ENCODE results near the gene RAPGEF2. TPM values are rescaled to one million over a fixed set of nuclear protein-coding genes. Genes with fewer than 3 reads are reported as not detected.
"Not testable (repeated sequence)": the region's sequence is repeated elsewhere in the genome, so short reads cannot be mapped to it uniquely, and the experiment has no call there.

Gene RAPGEF2
- total and polyA plus RNA-seq, 9 of the 15 experiments (the other 6 are each of a cell fraction or from before 2014, with no cell fraction given), result 3.1 to 32.6 (median 23.1) TPM

GRCh38 chr4:159183885-159184605 is 81.2 kb downstream of the RAPGEF2 start:
- H3K9me1 ChIP-seq (ENCODE audit: control insufficient read depth, insufficient read depth, low read length); POLR2A ChIA-PET; H3K36me3 ChIP-seq (ENCODE audit: control insufficient read depth, insufficient read depth, low read length); H3K9ac ChIP-seq (ENCODE audit: insufficient read depth in 1 of 2, low read depth in 2 of 2, low read length in 2 of 2); BruUV-seq (replicated peaks); H3K4me2 ChIP-seq (ENCODE audit: insufficient read depth, low read length); CTCF ChIA-PET (ENCODE audit: low intra/inter-chr PET ratio); H4K20me1 ChIP-seq (replicated peaks; ENCODE audit: control insufficient read depth, insufficient read depth, low read length); H3K4me3 ChIP-seq; H2AFZ ChIP-seq (ENCODE audit: low read depth, low read length); H3K27me3 ChIP-seq (ENCODE audit: control insufficient read depth in 2 of 2, insufficient read depth in 2 of 2, low read length in 2 of 2); DNase-seq (ENCODE audit: extremely low read depth in 1 of 4, low spot score in 3 of 4); H3K27ac ChIP-seq (ENCODE audit: extremely low read depth, low read depth, low read length); ATAC-seq; H3K9me3 ChIP-seq (replicated peaks; ENCODE audit: control insufficient read depth, insufficient read depth, low read depth, low read length); intact Hi-C loops (cut with micrococcal nuclease); FAIRE-seq; H3K4me1 ChIP-seq (replicated peaks in 1 of 2; ENCODE audit: control insufficient read depth in 2 of 2, insufficient read depth in 2 of 2, low read length in 2 of 2): not testable (repeated sequence)
- 69% methylated on average over 2 of the region's 4 CpGs for WGBS (ENCODE audit: insufficient coverage, low coverage, missing lambda C conversion rate)
- peaks cover 30% of the 10 kb centered on the region for H3K79me2 ChIP-seq (ENCODE audit: control insufficient read depth, insufficient read depth, low read length)
- peak; percentile 71 for TF ChIP-seq ZNF146 (CRISPR knock-in tag; IDR thresholded peaks at IDR 0.05; ENCODE audit: unreplicated experiment)
- in situ Hi-C loops (cut with MboI), result loop anchor here (10.0 kb wide), 1 partner anchor 459 kb away; the partner anchor contains the start of gene PPID

- ChIA-PET CTCF (ENCODE audit: low intra/inter-chr PET ratio) (no interaction called here), POLR2A (interaction anchor here (1.1 kb wide), 1 partner anchor 12 kb away, joined by 3 read pairs; no protein-coding TSS in a partner anchor)
- Histone ChIP-seq H3K79me2 (ENCODE audit: control insufficient read depth, insufficient read depth, low read length) (peaks cover 15% of the 10 kb centered on the region; the same call in 2 of the 3 replicates), H3K9me1 (ENCODE audit: control insufficient read depth, insufficient read depth, low read length) (no peaks in the 10 kb centered on the region), H3K36me3 (ENCODE audit: control insufficient read depth, insufficient read depth, low read length) (no peaks in the 10 kb centered on the region), H3K4me1 (replicated peaks in 1 of 2; ENCODE audit: control insufficient read depth in 2 of 2, insufficient read depth in 2 of 2, low read length in 2 of 2) (peaks cover under 1 to 4% of the 10 kb centered on the region in 2 experiments; a peak in 4 of 5 replicates), H3K4me3 (no peak overlapping the region), H3K27ac (ENCODE audit: extremely low read depth, low read depth, low read length) (no peak overlapping the region), H3K9ac (ENCODE audit: insufficient read depth in 1 of 2, low read depth in 2 of 2, low read length in 2 of 2) (no peak overlapping the region; a peak in 1 of 4 replicates), H3K27me3 (ENCODE audit: control insufficient read depth in 2 of 2, insufficient read depth in 2 of 2, low read length in 2 of 2) (no peaks in the 10 kb centered on the region), H4K20me1 (replicated peaks; ENCODE audit: control insufficient read depth, insufficient read depth, low read length) (no peaks in the 10 kb centered on the region), H3K4me2 (ENCODE audit: insufficient read depth, low read length) (no peak overlapping the region), H2AFZ (ENCODE audit: low read depth, low read length) (no peak overlapping the region), H3K9me3 (replicated peaks; ENCODE audit: control insufficient read depth, insufficient read depth, low read depth, low read length) (no peaks in the 10 kb centered on the region)
- FAIRE-seq (peak; percentile 15), DNase-seq (ENCODE audit: extremely low read depth in 1 of 4, low spot score in 3 of 4) (no peak), ATAC-seq (peak; percentile 34)
- in situ Hi-C loops (cut with MboI) (loop anchor here (10.0 kb wide), 1 partner anchor 461 kb away; the partner anchor contains the start of gene PPID), intact Hi-C loops (cut with micrococcal nuclease) (no loop called here)
- TF ChIP-seq ZBTB1 (CRISPR knock-in tag; IDR thresholded peaks at IDR 0.05; ENCODE audit: borderline replicate concordance, low read depth) (no peak), ZNF133 (CRISPR knock-in tag; IDR thresholded peaks at IDR 0.05) (no peak), KHSRP (IDR thresholded peaks at IDR 0.05) (no peak), BRF1 (IDR thresholded peaks at IDR 0.05; ENCODE audit: borderline replicate concordance, extremely low read depth, insufficient read length) (no peak), BACH1 (tag; IDR thresholded peaks at IDR 0.05) (no peak), STAT5A (IDR thresholded peaks at IDR 0.05; ENCODE audit: borderline replicate concordance, low read length) (no peak)
- no TSS peak for BruUV-seq (replicated peaks)
- WGBS (ENCODE audit: insufficient coverage, low coverage, missing lambda C conversion rate), result 60% methylated on average over 1 of the region's 1 CpG
These were observed 82.7 kb downstream of the RAPGEF2 start for GRCh38 chr4:159185591-159186023.
